ENCODE measurements around the gene YIPF1.

The YIPF1 gene

GRCh38 chr1:53889304-53890298, at the start of gene YIPF1:
Gene YIPF1, minus strand, starts transcription at chr1:53889797. Its CDS starts 860 bp downstream, at chr1:53888937.
- peak; percentile 96 for DNase-seq (ENCODE audit: low read depth, low spot score)

- no peak for DNase-seq (ENCODE audit: low read depth, low spot score)
Measured at GRCh38 chr1:53938136-53938830, 48.7 kb upstream of the YIPF1 start.

- no peak for DNase-seq (ENCODE audit: low read depth, low spot score)
Measured at GRCh38 chr1:53936430-53936829, 46.8 kb upstream of the YIPF1 start.

- DNase-seq (ENCODE audit: low read depth, low spot score), result no peak
Measured at GRCh38 chr1:53934170-53934765, 44.7 kb upstream of the YIPF1 start.

GRCh38 chr1:53931523-53931922, 41.9 kb upstream of the YIPF1 start:
- DNase-seq (ENCODE audit: low read depth, low spot score), result no peak

- no peak for DNase-seq (ENCODE audit: low read depth, low spot score)
Measured at GRCh38 chr1:53930932-53931331, 41.3 kb upstream of the YIPF1 start.

- DNase-seq (ENCODE audit: low read depth, low spot score), result no peak
Measured at GRCh38 chr1:53929246-53929960, 39.8 kb upstream of the YIPF1 start.

- DNase-seq (ENCODE audit: low read depth, low spot score), result no peak
Measured at GRCh38 chr1:53927376-53927881, 37.8 kb upstream of the YIPF1 start.

GRCh38 chr1:53919675-53920066, 30.1 kb upstream of the YIPF1 start:
- peak; percentile 39 for DNase-seq (ENCODE audit: low read depth, low spot score)

- no peak for DNase-seq (ENCODE audit: low read depth, low spot score)
Measured at GRCh38 chr1:53918343-53918742, 28.7 kb upstream of the YIPF1 start.

GRCh38 chr1:53913352-53914033, 23.9 kb upstream of the YIPF1 start:
- no peak for DNase-seq (ENCODE audit: low read depth, low spot score)

- DNase-seq (ENCODE audit: low read depth, low spot score), result no peak
Measured at GRCh38 chr1:53911442-53911841, 21.8 kb upstream of the YIPF1 start.

- no peak for DNase-seq (ENCODE audit: low read depth, low spot score)
Measured at GRCh38 chr1:53909946-53910345, 20.3 kb upstream of the YIPF1 start.

GRCh38 chr1:53906121-53906520, 16.5 kb upstream of the YIPF1 start:
- DNase-seq (ENCODE audit: low read depth, low spot score), result no peak

- DNase-seq (ENCODE audit: low read depth, low spot score), result no peak
Measured at GRCh38 chr1:53905509-53905908, 15.9 kb upstream of the YIPF1 start.

- no peak for DNase-seq (ENCODE audit: low read depth, low spot score)
Measured at GRCh38 chr1:53902235-53903138, 12.9 kb upstream of the YIPF1 start.

- DNase-seq (ENCODE audit: low read depth, low spot score), result no peak
Measured at GRCh38 chr1:53899708-53900107, 10.1 kb upstream of the YIPF1 start.

GRCh38 chr1:53899206-53899628, 9.6 kb upstream of the YIPF1 start:
- DNase-seq (ENCODE audit: low read depth, low spot score), result peak; percentile 83

GRCh38 chr1:53896635-53897229, 7.1 kb upstream of the YIPF1 start:
- DNase-seq (ENCODE audit: low read depth, low spot score), result peak; percentile 85
